Ureter (tissue), 1 donor: ENCODE results near the gene OR2AJ1. TPM values are rescaled to one million over a fixed set of nuclear protein-coding genes. Genes with fewer than 3 reads are reported as not detected.

Experiments used
- DNase-seq: peaks from one replicate; pipeline ENCODE4 v3.0.0-alpha.2; 2020; ENCODE audit warnings: low spot score
- total RNA-seq: library from RNA; stranded (reverse); gene quantifications from one replicate; pipeline ENCODE4 v1.2.4, GENCODE V29; 2023
- donor health status: DM: yes; HTN: yes; CAD: no.

Gene OR2AJ1
- total RNA-seq, 1 donor from 2014 or later = not detected

- DNase-seq = no peak
Observed at GRCh38 chr1:247961791-247962190, 37.1 kb downstream of the OR2AJ1 start.

- no peak for DNase-seq
Observed at GRCh38 chr1:247962911-247963588, 38.4 kb downstream of the OR2AJ1 start.

- no peak for DNase-seq
Observed at GRCh38 chr1:247964933-247965332, 40.2 kb downstream of the OR2AJ1 start, which contains the start of gene OR2AK2. Gene OR2AK2 (plus strand): TSS chr1:247965233. CDS start chr1:247965377, 144 bp downstream.

GRCh38 chr1:247966532-247967204, 42.0 kb downstream of the OR2AJ1 start:
- no peak for DNase-seq

Other genes with a start within 250 kb of the OR2AJ1 start
- not detected for gene OR13G1, start 245.2 kb upstream of the OR2AJ1 start, total RNA-seq
- gene OR6F1, start 208.2 kb upstream of the OR2AJ1 start, total RNA-seq = not detected
- not detected for gene OR14K1, start 186.3 kb upstream of the OR2AJ1 start, total RNA-seq
- not detected for gene OR14A2, start 176.7 kb upstream of the OR2AJ1 start, total RNA-seq
- not detected for gene OR1C1, start 164.3 kb upstream of the OR2AJ1 start, total RNA-seq
- not detected for gene OR14A16, start 100.8 kb upstream of the OR2AJ1 start, total RNA-seq
- not detected for gene OR11L1, start 83.0 kb upstream of the OR2AJ1 start, total RNA-seq
- 0.42 TPM for gene TRIM58, start 67.7 kb upstream of the OR2AJ1 start, total RNA-seq
- not detected for gene OR2W3, start 29.3 kb upstream of the OR2AJ1 start, total RNA-seq
- not detected for gene OR2T8, start 4.6 kb upstream of the OR2AJ1 start, total RNA-seq
- gene OR2L8, start 24.0 kb downstream of the OR2AJ1 start, total RNA-seq = not detected
- not detected for gene OR2AK2, start 40.3 kb downstream of the OR2AJ1 start, total RNA-seq
- not detected for gene OR2L5, start 88.8 kb downstream of the OR2AJ1 start, total RNA-seq
- 0.29 TPM for gene OR2L2, start 105.2 kb downstream of the OR2AJ1 start, total RNA-seq
- not detected for gene OR2L3, start 121.9 kb downstream of the OR2AJ1 start, total RNA-seq
- gene OR2L13, start 170.3 kb downstream of the OR2AJ1 start, total RNA-seq = not detected
- not detected for gene OR2M5, start 220.3 kb downstream of the OR2AJ1 start, total RNA-seq
- not detected for gene OR2M2, start 249.9 kb downstream of the OR2AJ1 start, total RNA-seq